K562 (cell line): ENCODE data around the gene IFT122.

ENCODE experiments used
- ASH1L ChIP-seq: fragments of 450-650 bp; IDR thresholded peaks from 2 replicates; pipeline ENCODE4 v1.6.1; 2018; ENCODE audit warnings: borderline replicate concordance, mild to moderate bottlenecking, low read depth; ENCODE audit not compliant: partially characterized antibody
- ATF2 ChIP-seq: sonication (generic); formaldehyde crosslinking; IDR thresholded peaks from 2 replicates; pipeline ENCODE4 v1.8.1; 2022; ENCODE audit warnings: missing genetic modification reagents
- C11orf30 ChIP-seq: fragments of 450-650 bp; IDR thresholded peaks from 2 replicates; pipeline ENCODE4 v1.6.1; 2016; ENCODE audit warnings: low read depth, mild to moderate bottlenecking
- CTCF ChIP-seq, 3 experiments: IDR thresholded peaks in 2 of 3; conservative IDR thresholded peaks in 1 of 3; 2 replicates each; pipeline ENCODE4 v1.5.1; 2011 to 2012; ENCODE audit warnings: low read length in 3 of 3, mild to moderate bottlenecking in 3 of 3, control low read depth in 2 of 3, improper control_type of control experiment in 1 of 3, inconsistent platforms in 1 of 3, low read depth in 1 of 3, mixed read lengths in 1 of 3, moderate library complexity in 1 of 3; ENCODE audit not compliant: insufficient read depth in 2 of 3
- EHMT2 ChIP-seq: fragments of 450-650 bp; IDR thresholded peaks from 2 replicates; pipeline ENCODE4 v1.6.1; 2018; ENCODE audit warnings: antibody characterized with exemption
- HDAC2 ChIP-seq: fragments of 450-650 bp; IDR thresholded peaks from 2 replicates; pipeline ENCODE4 v1.6.1; 2016; ENCODE audit warnings: mild to moderate bottlenecking
- JUNB ChIP-seq: fragments of 450-650 bp; formaldehyde crosslinking; conservative IDR thresholded peaks from 2 replicates; pipeline ENCODE4 v1.4.0; 2020; ENCODE audit warnings: mild to moderate bottlenecking
- MXI1 ChIP-seq: IDR thresholded peaks from 2 replicates; pipeline ENCODE4 v1.6.1; 2011; ENCODE audit warnings: low read depth, mild to moderate bottlenecking, improper control_type of control experiment, low read length
- POLR2A ChIP-seq: fragments of 450-650 bp; conservative IDR thresholded peaks from 2 replicates; pipeline ENCODE4 v1.6.1; 2016
- PTBP1 ChIP-seq: fragments of 200-400 bp; formaldehyde crosslinking; IDR thresholded peaks from 2 replicates; pipeline ENCODE4 v1.6.1; 2017; ENCODE audit warnings: low read depth, low read length
- SMARCB1 ChIP-seq: IDR thresholded peaks from 2 replicates; pipeline ENCODE4 v1.6.1; 2011; ENCODE audit warnings: improper control_type of control experiment, low read depth; ENCODE audit not compliant: insufficient read length
- USF1 ChIP-seq: sonication (generic); formaldehyde crosslinking; IDR thresholded peaks from 2 replicates; pipeline ENCODE4 v1.9.0; 2022; ENCODE audit warnings: mild to moderate bottlenecking, missing genetic modification reagents
- XRCC5 ChIP-seq: fragments of 200-400 bp; formaldehyde crosslinking; IDR thresholded peaks from 2 replicates; pipeline ENCODE4 v1.6.1; 2017; ENCODE audit warnings: low read depth, mild to moderate bottlenecking, low read length
- ZBTB40 ChIP-seq, 2 experiments: fragments of 450-650 bp in 1 of 2; sonication (generic) in 1 of 2; formaldehyde crosslinking in 1 of 2; IDR thresholded peaks; 2 replicates each; pipeline versions ENCODE4 v1.7.1 to v1.9.0; 2016 to 2022; ENCODE audit warnings: inconsistent platforms in 1 of 2, mild to moderate bottlenecking in 1 of 2, missing genetic modification reagents in 1 of 2

GRCh38 chr3:129402616-129403015, 37.4 kb upstream of the IFT122 start:
- no peak for TF ChIP-seq JUNB (CRISPR knock-in tag)
- no peak for TF ChIP-seq POLR2A
- no peak for TF ChIP-seq ASH1L
- no peak for TF ChIP-seq USF1 (CRISPR knock-in tag)
- no peak for TF ChIP-seq PTBP1
- TF ChIP-seq C11orf30: no peak
- TF ChIP-seq MXI1: no peak
- TF ChIP-seq CTCF (IDR thresholded peaks at IDR 0.05 in 2 of 3, conservative IDR thresholded peaks at IDR 0.05 in 1 of 3; ENCODE audit: insufficient read depth in 2 of 3, low read depth in 1 of 3, low read length in 3 of 3): no peak
- TF ChIP-seq SMARCB1: no peak
- no peak for TF ChIP-seq HDAC2
- no peak for TF ChIP-seq ATF2 (CRISPR knock-in tag)
- TF ChIP-seq EHMT2: no peak
- TF ChIP-seq ZBTB40 (IDR thresholded peaks at IDR 0.05): no peak
- no peak for TF ChIP-seq ZBTB40 (CRISPR knock-in tag; IDR thresholded peaks at IDR 0.05)
- TF ChIP-seq XRCC5: no peak
